WTC11 (cell line): ENCODE data around the gene FRK. TPM values are rescaled to one million over a fixed set of nuclear protein-coding genes. Genes with fewer than 3 reads are reported as not detected.
A peak's percentile ranks its signal among the peaks of the same experiment; 100 is the strongest.

Source experiments
- ATAC-seq: fragments of 200-7000 bp; cut with Tn5 transposase; 2 replicates; pipeline ENCODE4 v1.10.0; 2021; ENCODE audit warnings: mild to moderate bottlenecking, moderate library complexity
- CTCF ChIA-PET: fragments of 300-600 bp; sonication (Branson Sonifier 250); formaldehyde crosslinking; loops from one replicate; lab custom pipeline; 2021; ENCODE audit warnings: antibody characterized with exemption; lab: Charles Lee
- POLR2A ChIA-PET: fragments of 350-600 bp; sonication (Branson Sonifier 250); formaldehyde crosslinking; loops from one replicate; lab custom pipeline; 2021; ENCODE audit warnings: antibody characterized with exemption; lab: Charles Lee
- DNase-seq: peaks from one replicate; pipeline ENCODE4 v3.0.0; 2021; ENCODE audit warnings: low spot score
- H3K27ac Mint-ChIP-seq: 2 replicates; pipeline ENCODE4 v1.8.0; 2021; ENCODE audit warnings: mixed read lengths
- H3K27me3 Mint-ChIP-seq: 2 replicates; pipeline ENCODE4 v1.8.0; 2021; ENCODE audit warnings: low read depth, mild to moderate bottlenecking, moderate library complexity, mixed read lengths
- H3K36me3 Mint-ChIP-seq: 2 replicates; pipeline ENCODE4 v1.8.0; 2021; ENCODE audit warnings: mixed read lengths
- H3K4me1 Mint-ChIP-seq: 2 replicates; pipeline ENCODE4 v1.8.0; 2022; ENCODE audit warnings: mixed read lengths
- H3K4me3 Mint-ChIP-seq: 2 replicates; pipeline ENCODE4 v1.8.0; 2021; ENCODE audit warnings: mild to moderate bottlenecking, moderate library complexity, mixed read lengths
- H3K9me3 Mint-ChIP-seq: 2 replicates; pipeline ENCODE4 v1.8.0; 2021; ENCODE audit warnings: mixed read lengths
- CBFB ChIP-seq: sonication (generic); formaldehyde crosslinking; IDR thresholded peaks from 2 replicates; pipeline ENCODE4 v1.8.1; 2022; ENCODE audit warnings: mild to moderate bottlenecking, low read depth, missing genetic modification reagents
- E2F1 ChIP-seq: sonication (generic); formaldehyde crosslinking; IDR thresholded peaks from 2 replicates; pipeline ENCODE4 v1.8.0; 2022; ENCODE audit warnings: mild to moderate bottlenecking, missing genetic modification reagents
- ELF4 ChIP-seq: sonication (generic); formaldehyde crosslinking; IDR thresholded peaks from 2 replicates; pipeline ENCODE4 v1.8.1; 2022; ENCODE audit warnings: low read depth, mild to moderate bottlenecking, moderate library complexity, missing genetic modification reagents
- FOXJ3 ChIP-seq: sonication (generic); formaldehyde crosslinking; IDR thresholded peaks from 2 replicates; pipeline ENCODE4 v1.9.0; 2021; ENCODE audit warnings: missing genetic modification reagents, mild to moderate bottlenecking, borderline replicate concordance
- GABPB1 ChIP-seq: sonication (generic); formaldehyde crosslinking; IDR thresholded peaks from 2 replicates; pipeline ENCODE4 v1.8.1; 2023; ENCODE audit warnings: mild to moderate bottlenecking, missing genetic modification reagents
- IRF2 ChIP-seq: sonication (generic); formaldehyde crosslinking; IDR thresholded peaks from 2 replicates; pipeline ENCODE4 v1.8.0; 2022; ENCODE audit warnings: low read depth, missing genetic modification reagents, borderline replicate concordance
- KAT7 ChIP-seq: sonication (generic); formaldehyde crosslinking; IDR thresholded peaks from 2 replicates; pipeline ENCODE4 v1.8.1; 2023; ENCODE audit warnings: missing genetic modification reagents, mild to moderate bottlenecking, borderline replicate concordance
- PRRX2 ChIP-seq: fragments of 250-450 bp; sonication (Bioruptor Pico); IDR thresholded peaks from 2 replicates; pipeline ENCODE4 v1.8.0; 2021; ENCODE audit warnings: mild to moderate bottlenecking
- SMAD3 ChIP-seq: sonication (generic); formaldehyde crosslinking; IDR thresholded peaks from 2 replicates; pipeline ENCODE4 v1.8.0; 2022; ENCODE audit warnings: missing genetic modification reagents, mild to moderate bottlenecking, borderline replicate concordance
- ZNF138 ChIP-seq: sonication (generic); formaldehyde crosslinking; conservative IDR thresholded peaks from 2 replicates; pipeline ENCODE4 v1.8.1; 2022; ENCODE audit warnings: mild to moderate bottlenecking, moderate library complexity, missing genetic modification reagents
- ZNF317 ChIP-seq: sonication (generic); formaldehyde crosslinking; IDR thresholded peaks from 2 replicates; pipeline ENCODE4 v1.8.1; 2023; ENCODE audit warnings: low read depth, mild to moderate bottlenecking, moderate library complexity, missing genetic modification reagents, borderline replicate concordance
- total RNA-seq: library from RNA; stranded (reverse); gene quantifications from 3 replicates; pipeline ENCODE4 v1.2.3, GENCODE V29; 2021
- TF ChIP-seq, protein P1 (sequence below): sonication (generic); formaldehyde crosslinking; IDR thresholded peaks from 2 replicates; pipeline ENCODE4 v1.8.1; 2022; ENCODE audit warnings: low read depth, mild to moderate bottlenecking, moderate library complexity, missing genetic modification reagents, borderline replicate concordance
- TF ChIP-seq, protein P2 (sequence below): sonication (generic); formaldehyde crosslinking; IDR thresholded peaks from 2 replicates; pipeline ENCODE4 v1.8.1; 2023; ENCODE audit warnings: mild to moderate bottlenecking, missing genetic modification reagents
- TF ChIP-seq, protein P3 (sequence below): fragments of 200-600 bp; IDR thresholded peaks from 2 replicates; pipeline ENCODE4 v1.8.0; 2022; ENCODE audit warnings: antibody characterized with exemption
- TF ChIP-seq, protein P4 (sequence below): fragments of 250-450 bp; sonication (Bioruptor Pico); IDR thresholded peaks from 2 replicates; pipeline ENCODE4 v1.8.0; 2021; ENCODE audit warnings: mild to moderate bottlenecking

FRK gene
- total RNA-seq, 1 experiment from 2014 or later: 0.13 TPM

DNA sequence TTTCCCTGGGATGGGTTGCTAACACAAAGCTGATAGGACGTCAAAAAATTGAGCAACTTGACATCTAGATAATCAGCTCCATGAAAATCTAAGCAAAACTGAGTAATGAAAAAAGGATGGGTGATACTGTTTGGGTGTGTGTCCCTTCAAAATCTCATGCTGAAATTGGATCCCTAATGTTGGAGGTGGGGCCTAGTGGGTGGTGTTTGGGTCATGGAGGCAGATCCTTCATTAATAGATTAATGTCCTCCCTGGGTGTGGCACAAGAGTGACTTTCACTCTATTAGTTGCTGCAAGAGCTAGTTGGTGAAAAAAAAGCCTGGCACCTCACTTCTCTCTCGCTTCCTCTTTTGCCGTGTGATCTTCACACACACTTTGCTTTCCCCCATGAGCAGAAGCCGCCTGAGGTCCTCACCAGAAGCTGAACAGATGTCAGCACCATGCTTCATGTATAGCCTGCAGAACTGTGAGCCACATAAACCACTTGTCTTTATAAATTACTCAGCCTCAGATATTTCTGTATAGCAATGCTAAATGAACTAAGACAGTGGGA is 160.9 kb downstream of the FRK start (continued):
- no peak for TF ChIP-seq KAT7 (CRISPR knock-in tag)

DNA sequence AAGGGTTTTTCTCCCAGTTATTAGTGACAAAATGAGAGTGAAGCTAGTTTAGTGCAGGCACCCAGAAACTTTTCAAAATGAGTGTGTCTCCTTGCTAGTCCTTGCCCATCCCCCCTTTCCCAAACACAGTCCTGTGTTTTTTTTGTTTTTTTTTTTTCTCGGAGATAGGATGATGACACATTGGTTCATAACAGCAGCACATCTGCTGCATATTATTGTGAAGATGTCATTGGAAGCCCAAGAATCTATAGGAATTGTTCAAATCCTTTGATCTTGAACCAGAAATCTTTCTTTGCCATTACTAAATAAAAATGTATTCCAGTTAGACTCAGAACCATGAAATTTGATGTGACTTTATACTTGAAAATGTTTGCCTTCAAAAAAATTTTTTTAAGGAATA is 162.4 kb downstream of the FRK start:
- H3K4me1 Mint-ChIP-seq: no peaks in the 10 kb centered on the region
- no peak overlapping the region for H3K4me3 Mint-ChIP-seq
- no peak overlapping the region for H3K27ac Mint-ChIP-seq
- no peak for ATAC-seq
- CTCF ChIA-PET: no interaction called here
- H3K27me3 Mint-ChIP-seq: no peaks in the 10 kb centered on the region
- POLR2A ChIA-PET: no interaction called here
- no peaks in the 10 kb centered on the region for H3K36me3 Mint-ChIP-seq
- no peak for DNase-seq
- no peak for TF ChIP-seq ELF4 (CRISPR knock-in tag)
- no peaks in the 10 kb centered on the region for H3K9me3 Mint-ChIP-seq

- ATAC-seq (peak; percentile 51; the same call in 1 of the 2 replicates), DNase-seq (no peak)
- Mint-ChIP-seq H3K4me3 (no peak overlapping the region), H3K36me3 (no peaks in the 10 kb centered on the region), H3K9me3 (no peaks in the 10 kb centered on the region), H3K27ac (no peak overlapping the region), H3K4me1 (no peaks in the 10 kb centered on the region), H3K27me3 (no peaks in the 10 kb centered on the region)
- ChIA-PET CTCF (interaction anchor here (0.6 to 2.0 kb wide), 15 partner anchors 8 to 1916 kb away, joined by 3 to 4 read pairs (median 3); no protein-coding TSS in a partner anchor), POLR2A (no interaction called here)
- TF ChIP-seq, protein P1, sequence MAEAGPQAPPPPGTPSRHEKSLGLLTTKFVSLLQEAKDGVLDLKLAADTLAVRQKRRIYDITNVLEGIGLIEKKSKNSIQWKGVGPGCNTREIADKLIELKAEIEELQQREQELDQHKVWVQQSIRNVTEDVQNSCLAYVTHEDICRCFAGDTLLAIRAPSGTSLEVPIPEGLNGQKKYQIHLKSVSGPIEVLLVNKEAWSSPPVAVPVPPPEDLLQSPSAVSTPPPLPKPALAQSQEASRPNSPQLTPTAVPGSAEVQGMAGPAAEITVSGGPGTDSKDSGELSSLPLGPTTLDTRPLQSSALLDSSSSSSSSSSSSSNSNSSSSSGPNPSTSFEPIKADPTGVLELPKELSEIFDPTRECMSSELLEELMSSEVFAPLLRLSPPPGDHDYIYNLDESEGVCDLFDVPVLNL (CRISPR knock-in tag): no peak
- TF ChIP-seq, protein P2, sequence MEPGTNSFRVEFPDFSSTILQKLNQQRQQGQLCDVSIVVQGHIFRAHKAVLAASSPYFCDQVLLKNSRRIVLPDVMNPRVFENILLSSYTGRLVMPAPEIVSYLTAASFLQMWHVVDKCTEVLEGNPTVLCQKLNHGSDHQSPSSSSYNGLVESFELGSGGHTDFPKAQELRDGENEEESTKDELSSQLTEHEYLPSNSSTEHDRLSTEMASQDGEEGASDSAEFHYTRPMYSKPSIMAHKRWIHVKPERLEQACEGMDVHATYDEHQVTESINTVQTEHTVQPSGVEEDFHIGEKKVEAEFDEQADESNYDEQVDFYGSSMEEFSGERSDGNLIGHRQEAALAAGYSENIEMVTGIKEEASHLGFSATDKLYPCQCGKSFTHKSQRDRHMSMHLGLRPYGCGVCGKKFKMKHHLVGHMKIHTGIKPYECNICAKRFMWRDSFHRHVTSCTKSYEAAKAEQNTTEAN (CRISPR knock-in tag): no peak
- TF ChIP-seq, protein P3, sequence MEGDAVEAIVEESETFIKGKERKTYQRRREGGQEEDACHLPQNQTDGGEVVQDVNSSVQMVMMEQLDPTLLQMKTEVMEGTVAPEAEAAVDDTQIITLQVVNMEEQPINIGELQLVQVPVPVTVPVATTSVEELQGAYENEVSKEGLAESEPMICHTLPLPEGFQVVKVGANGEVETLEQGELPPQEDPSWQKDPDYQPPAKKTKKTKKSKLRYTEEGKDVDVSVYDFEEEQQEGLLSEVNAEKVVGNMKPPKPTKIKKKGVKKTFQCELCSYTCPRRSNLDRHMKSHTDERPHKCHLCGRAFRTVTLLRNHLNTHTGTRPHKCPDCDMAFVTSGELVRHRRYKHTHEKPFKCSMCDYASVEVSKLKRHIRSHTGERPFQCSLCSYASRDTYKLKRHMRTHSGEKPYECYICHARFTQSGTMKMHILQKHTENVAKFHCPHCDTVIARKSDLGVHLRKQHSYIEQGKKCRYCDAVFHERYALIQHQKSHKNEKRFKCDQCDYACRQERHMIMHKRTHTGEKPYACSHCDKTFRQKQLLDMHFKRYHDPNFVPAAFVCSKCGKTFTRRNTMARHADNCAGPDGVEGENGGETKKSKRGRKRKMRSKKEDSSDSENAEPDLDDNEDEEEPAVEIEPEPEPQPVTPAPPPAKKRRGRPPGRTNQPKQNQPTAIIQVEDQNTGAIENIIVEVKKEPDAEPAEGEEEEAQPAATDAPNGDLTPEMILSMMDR: peak; percentile 53
- TF ChIP-seq GABPB1: no peak
These were observed 164.1 kb downstream of the FRK start for GRCh38 chr6:115896538-115897129.

DNA sequence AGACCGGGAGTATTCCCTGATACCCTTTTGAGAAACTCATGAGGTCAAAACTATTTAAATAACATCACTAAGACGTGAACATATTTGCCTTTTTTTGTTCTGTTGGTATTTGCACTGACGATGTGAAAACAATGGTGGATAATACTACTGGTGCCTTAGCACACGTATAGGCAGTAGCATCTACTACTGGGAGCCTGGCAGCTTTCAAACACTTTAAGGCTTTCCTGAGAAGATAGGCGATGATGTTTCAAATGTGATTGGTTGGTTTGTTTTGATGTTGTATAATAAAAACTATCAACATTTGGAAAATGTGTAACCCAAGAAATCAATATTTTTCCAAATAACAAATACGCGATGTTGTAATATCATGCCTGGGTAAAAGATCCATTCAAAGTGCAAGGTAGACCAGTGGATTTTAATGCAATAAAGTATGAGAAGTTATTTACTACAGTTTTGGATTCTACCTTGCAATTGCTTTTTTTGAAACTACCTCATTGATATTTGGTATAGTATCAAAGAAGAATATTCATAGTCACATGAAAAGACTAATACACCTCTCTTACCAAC is 166.2 kb downstream of the FRK start:
- TF ChIP-seq CBFB: no peak
- CTCF ChIA-PET: no interaction called here

GRCh38 chr6:115891750-115892149 is 168.9 kb downstream of the FRK start:
- no peak for ATAC-seq
- H3K4me3 Mint-ChIP-seq: no peak overlapping the region
- CTCF ChIA-PET: no interaction called here
- H3K9me3 Mint-ChIP-seq: peaks cover 6% of the 10 kb centered on the region
- H3K36me3 Mint-ChIP-seq: no peaks in the 10 kb centered on the region
- no peaks in the 10 kb centered on the region for H3K4me1 Mint-ChIP-seq
- POLR2A ChIA-PET: no interaction called here
- no peak overlapping the region for H3K27ac Mint-ChIP-seq
- H3K27me3 Mint-ChIP-seq: no peaks in the 10 kb centered on the region
- DNase-seq: no peak
- TF ChIP-seq FOXJ3 (CRISPR knock-in tag): no peak
- TF ChIP-seq, protein P4, sequence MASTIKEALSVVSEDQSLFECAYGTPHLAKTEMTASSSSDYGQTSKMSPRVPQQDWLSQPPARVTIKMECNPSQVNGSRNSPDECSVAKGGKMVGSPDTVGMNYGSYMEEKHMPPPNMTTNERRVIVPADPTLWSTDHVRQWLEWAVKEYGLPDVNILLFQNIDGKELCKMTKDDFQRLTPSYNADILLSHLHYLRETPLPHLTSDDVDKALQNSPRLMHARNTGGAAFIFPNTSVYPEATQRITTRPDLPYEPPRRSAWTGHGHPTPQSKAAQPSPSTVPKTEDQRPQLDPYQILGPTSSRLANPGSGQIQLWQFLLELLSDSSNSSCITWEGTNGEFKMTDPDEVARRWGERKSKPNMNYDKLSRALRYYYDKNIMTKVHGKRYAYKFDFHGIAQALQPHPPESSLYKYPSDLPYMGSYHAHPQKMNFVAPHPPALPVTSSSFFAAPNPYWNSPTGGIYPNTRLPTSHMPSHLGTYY (CRISPR knock-in tag): no peak
- no peak for TF ChIP-seq PRRX2 (CRISPR knock-in tag)
- TF ChIP-seq SMAD3 (CRISPR knock-in tag): no peak
- TF ChIP-seq E2F1 (CRISPR knock-in tag): no peak
- TF ChIP-seq ZNF317 (CRISPR knock-in tag): no peak
- TF ChIP-seq, protein P1 (CRISPR knock-in tag): no peak
- TF ChIP-seq IRF2: no peak
- no peak for TF ChIP-seq ELF4 (CRISPR knock-in tag)
- no peak for TF ChIP-seq ZNF138 (CRISPR knock-in tag)
- TF ChIP-seq, protein P2 (CRISPR knock-in tag): no peak

More for the DNA sequence above, 166.2 kb downstream of the FRK start:
- no peak overlapping the region for H3K4me3 Mint-ChIP-seq
- POLR2A ChIA-PET: no interaction called here
- no peaks in the 10 kb centered on the region for H3K36me3 Mint-ChIP-seq
- no peaks in the 10 kb centered on the region for H3K27me3 Mint-ChIP-seq
- DNase-seq (no peak), ATAC-seq (no peak)
- H3K9me3 Mint-ChIP-seq: peaks cover 6% of the 10 kb centered on the region
- H3K27ac Mint-ChIP-seq: no peak overlapping the region
- no peaks in the 10 kb centered on the region for H3K4me1 Mint-ChIP-seq
